HCT116 (cell line): Measurements from ENCODE around the gene TMEM44. TPM values are rescaled to one million over a fixed set of nuclear protein-coding genes. Genes with fewer than 3 reads are reported as not detected.
A peak's percentile ranks its signal among the peaks of the same experiment; 100 is the strongest.

ENCODE experiments used
- ATAC-seq: fragments of 200-7000 bp; cut with Tn5 transposase; 2 replicates; pipeline ENCODE4 v1.9.1; 2020; ENCODE audit warnings: mild to moderate bottlenecking, moderate library complexity
- BruUV-seq: library from RNA; stranded (reverse); fragments of 400-500 nt; replicated peaks from 2 replicates; lab custom pipeline; 2021; lab: Mats Ljungman, UMichigan
- CTCF ChIA-PET: fragments of 300-600 bp; sonication (Branson Sonifier 250); formaldehyde crosslinking; loops from one replicate; lab custom pipeline; 2021; ENCODE audit warnings: antibody characterized with exemption; lab: Charles Lee
- POLR2A ChIA-PET: fragments of 300-600, 350-600 bp; sonication (Branson Sonifier 250); formaldehyde crosslinking; loops from one replicate; lab custom pipeline; 2021; ENCODE audit warnings: antibody characterized with exemption; lab: Charles Lee
- RAD21 ChIA-PET, 2 experiments: fragments of 300-600 bp; sonication (Branson Sonifier 250); formaldehyde crosslinking; loops; one replicate each; lab custom pipeline; 2023; ENCODE audit warnings: low total read pairs in 2 of 2; ENCODE audit not compliant: uncharacterized antibody in 2 of 2, unreplicated experiment in 2 of 2, low non-redundant PET in 1 of 2; lab: Charles Lee
- DNase-seq: peaks from one replicate; pipeline ENCODE4 v3.0.0-alpha.2; 2010; ENCODE audit warnings: low read depth, low spot score
- H2AFZ ChIP-seq: fragments of 200-600 bp; shearing (Covaris generic), sonication (generic); 2 replicates; pipeline ENCODE4 v1.6.1; 2017; ENCODE audit warnings: low read depth, mixed run types, mixed read lengths, antibody characterized with exemption, low read length; ENCODE audit not compliant: poor library complexity, severe bottlenecking
- H3K27ac ChIP-seq: 2 replicates; pipeline ENCODE4 v1.5.1; 2012; ENCODE audit warnings: low read depth, low read length
- H3K27me3 ChIP-seq: fragments of 200-600 bp; sonication (generic); 2 replicates; pipeline ENCODE4 v1.6.1; 2016; ENCODE audit warnings: mixed run types, low read length, mixed read lengths; ENCODE audit not compliant: insufficient read depth
- H3K36me3 ChIP-seq, 2 experiments: fragments of 200-500 bp in 1 of 2; fragments of 200-600 bp in 1 of 2; sonication (Bioruptor generic) in 1 of 2; sonication (generic) in 1 of 2; 2 replicates each; pipeline versions ENCODE4 v1.5.1 to v1.6.1; 2014 to 2016; ENCODE audit warnings: low read length in 2 of 2, inconsistent platforms in 1 of 2, mixed read lengths in 1 of 2, mixed run types in 1 of 2; ENCODE audit not compliant: insufficient read depth in 2 of 2, control insufficient read depth in 1 of 2
- H3K4me1 ChIP-seq, 2 experiments: fragments of 200-600 bp in 1 of 2; sonication (generic) in 1 of 2; 2 replicates each; pipeline versions ENCODE4 v1.5.1 to v1.6.1; 2012 to 2017; ENCODE audit warnings: low read length in 2 of 2, inconsistent platforms in 1 of 2, mild to moderate bottlenecking in 1 of 2, mixed read lengths in 1 of 2, mixed run types in 1 of 2, moderate library complexity in 1 of 2; ENCODE audit not compliant: insufficient read depth in 2 of 2, control insufficient read depth in 1 of 2
- H3K4me2 ChIP-seq: fragments of 200-600 bp; sonication (generic); 2 replicates; pipeline ENCODE4 v1.6.1; 2017; ENCODE audit warnings: mixed run types, low read length, mixed read lengths
- H3K4me3 ChIP-seq, 2 experiments: fragments of 200-600 bp in 1 of 2; sonication (generic) in 1 of 2; replicated peaks in 1 of 2; 2 replicates each; pipeline ENCODE4 v1.5.1; 2011 to 2016; ENCODE audit warnings: low read length in 2 of 2, control low read depth in 1 of 2, low read depth in 1 of 2, mild to moderate bottlenecking in 1 of 2, mixed read lengths in 1 of 2, mixed run types in 1 of 2
- H3K79me2 ChIP-seq: fragments of 200-600 bp; sonication (generic); 2 replicates; pipeline ENCODE4 v1.6.1; 2017; ENCODE audit warnings: mild to moderate bottlenecking, mixed run types, low read length, moderate library complexity, mixed read lengths; ENCODE audit not compliant: insufficient read depth
- H3K9ac ChIP-seq: fragments of 200-600 bp; sonication (generic); 2 replicates; pipeline ENCODE4 v1.6.1; 2016; ENCODE audit warnings: low read length, mixed read lengths
- H3K9me2 ChIP-seq: fragments of 200-600 bp; sonication (generic), shearing (Covaris generic); 2 replicates; pipeline ENCODE4 v1.6.1; 2017; ENCODE audit warnings: mixed run types, mild to moderate bottlenecking, moderate library complexity; ENCODE audit not compliant: insufficient read depth
- H3K9me3 ChIP-seq, 2 experiments: fragments of 200-500 bp in 1 of 2; fragments of 200-600 bp in 1 of 2; sonication (Bioruptor generic) in 1 of 2; sonication (generic) in 1 of 2; 2 replicates each; pipeline ENCODE4 v1.6.1; 2014 to 2017; ENCODE audit warnings: low read length in 2 of 2, mixed read lengths in 2 of 2, inconsistent platforms in 1 of 2, low read depth in 1 of 2, mild to moderate bottlenecking in 1 of 2, mixed run types in 1 of 2, moderate library complexity in 1 of 2; ENCODE audit not compliant: control insufficient read depth in 1 of 2, insufficient read depth in 1 of 2
- H4K20me1 ChIP-seq: fragments of 200-600 bp; sonication (generic), shearing (Covaris generic); 2 replicates; pipeline ENCODE4 v1.6.1; 2017; ENCODE audit warnings: mixed run types, mild to moderate bottlenecking, moderate library complexity; ENCODE audit not compliant: insufficient read depth
- CBX3 ChIP-seq: IDR thresholded peaks from 2 replicates; pipeline ENCODE4 v1.6.1; 2012; ENCODE audit warnings: low read depth
- EGR1 ChIP-seq: IDR thresholded peaks from 2 replicates; pipeline ENCODE4 v1.6.1; 2012; ENCODE audit warnings: low read depth
- ELF1 ChIP-seq: IDR thresholded peaks from 2 replicates; pipeline ENCODE4 v1.6.1; 2012; ENCODE audit warnings: low read depth, borderline replicate concordance
- EZH2phosphoT487 ChIP-seq: fragments of 200-600 bp; IDR thresholded peaks from 2 replicates; pipeline ENCODE4 v1.6.1; 2018; ENCODE audit warnings: antibody characterized with exemption, borderline replicate concordance
- FOSL1 ChIP-seq: IDR thresholded peaks from 2 replicates; pipeline ENCODE4 v1.6.1; 2012; ENCODE audit warnings: low read depth
- JUND ChIP-seq: IDR thresholded peaks from 2 replicates; pipeline ENCODE4 v1.6.1; 2012
- SP1 ChIP-seq: IDR thresholded peaks from 2 replicates; pipeline ENCODE4 v1.6.1; 2012; ENCODE audit warnings: low read depth
- SRF ChIP-seq: IDR thresholded peaks from 2 replicates; pipeline ENCODE4 v1.6.1; 2012; ENCODE audit warnings: low read depth
- YY1 ChIP-seq: IDR thresholded peaks from 2 replicates; pipeline ENCODE4 v1.6.1; 2011; ENCODE audit warnings: low read length, low read depth, moderate library complexity, mild to moderate bottlenecking; ENCODE audit not compliant: insufficient replicate concordance; ENCODE audit errors: extremely low read depth
- ZFX ChIP-seq: fragments of 450-650 bp; IDR thresholded peaks from 2 replicates; pipeline ENCODE4 v1.6.1; 2017
- intact Hi-C: fragments of 100-400 bp; cut with micrococcal nuclease; formaldehyde crosslinking; loops from 2 replicates; pipeline ENCODE4 v1.10.0; 2022
- total RNA-seq: library from RNA; stranded (reverse); gene quantifications from one replicate; pipeline ENCODE4 v1.2.1, GENCODE V29; 2021; ENCODE audit not compliant: unreplicated experiment
- TF ChIP-seq, protein P1 (sequence below), 3 experiments: fragments of 200-600 bp in 1 of 3; sonication (generic) in 1 of 3; IDR thresholded peaks in 2 of 3; conservative IDR thresholded peaks in 1 of 3; 2 replicates each; pipeline ENCODE4 v1.5.1; 2012 to 2017; ENCODE audit warnings: low read depth in 2 of 3, low read length in 2 of 3, antibody characterized with exemption in 1 of 3, borderline replicate concordance in 1 of 3, control low read depth in 1 of 3, mild to moderate bottlenecking in 1 of 3, mixed read lengths in 1 of 3, mixed run types in 1 of 3, moderate library complexity in 1 of 3; ENCODE audit not compliant: insufficient read depth in 1 of 3
- TF ChIP-seq, protein P2 (sequence below): IDR thresholded peaks from 2 replicates; pipeline ENCODE4 v1.6.1; 2012
- TF ChIP-seq, protein P3 (sequence below): IDR thresholded peaks from 2 replicates; pipeline ENCODE4 v1.6.1; 2012

TMEM44 gene
- total RNA-seq, 1 experiment from 2014 or later = 30.3 TPM

DNA sequence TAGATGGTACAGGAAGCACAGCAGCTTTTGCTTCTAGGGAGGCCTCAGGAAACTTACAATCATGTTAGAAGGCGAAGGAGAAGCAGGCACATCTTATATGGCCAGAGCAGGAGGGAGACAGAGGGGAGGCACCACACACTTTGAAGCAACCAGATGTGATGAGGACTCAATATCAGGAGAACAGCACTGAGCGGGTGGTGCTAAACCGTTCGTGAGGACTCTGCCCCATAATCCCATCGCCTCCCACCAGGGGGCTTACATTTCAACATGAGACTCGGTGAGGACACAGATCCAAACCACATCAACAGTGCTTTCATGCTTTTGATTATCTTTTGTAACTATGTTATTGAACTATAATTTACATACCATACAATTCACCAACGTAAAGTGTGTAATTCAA is 7.6 kb upstream of the TMEM44 start:
- H2AFZ ChIP-seq = no peak overlapping the region
- no peak overlapping the region for H3K27ac ChIP-seq
- TF ChIP-seq, protein P1, sequence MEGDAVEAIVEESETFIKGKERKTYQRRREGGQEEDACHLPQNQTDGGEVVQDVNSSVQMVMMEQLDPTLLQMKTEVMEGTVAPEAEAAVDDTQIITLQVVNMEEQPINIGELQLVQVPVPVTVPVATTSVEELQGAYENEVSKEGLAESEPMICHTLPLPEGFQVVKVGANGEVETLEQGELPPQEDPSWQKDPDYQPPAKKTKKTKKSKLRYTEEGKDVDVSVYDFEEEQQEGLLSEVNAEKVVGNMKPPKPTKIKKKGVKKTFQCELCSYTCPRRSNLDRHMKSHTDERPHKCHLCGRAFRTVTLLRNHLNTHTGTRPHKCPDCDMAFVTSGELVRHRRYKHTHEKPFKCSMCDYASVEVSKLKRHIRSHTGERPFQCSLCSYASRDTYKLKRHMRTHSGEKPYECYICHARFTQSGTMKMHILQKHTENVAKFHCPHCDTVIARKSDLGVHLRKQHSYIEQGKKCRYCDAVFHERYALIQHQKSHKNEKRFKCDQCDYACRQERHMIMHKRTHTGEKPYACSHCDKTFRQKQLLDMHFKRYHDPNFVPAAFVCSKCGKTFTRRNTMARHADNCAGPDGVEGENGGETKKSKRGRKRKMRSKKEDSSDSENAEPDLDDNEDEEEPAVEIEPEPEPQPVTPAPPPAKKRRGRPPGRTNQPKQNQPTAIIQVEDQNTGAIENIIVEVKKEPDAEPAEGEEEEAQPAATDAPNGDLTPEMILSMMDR (IDR thresholded peaks at IDR 0.05 in 2 of 3, conservative IDR thresholded peaks at IDR 0.05 in 1 of 3; ENCODE audit: borderline replicate concordance in 1 of 3, insufficient read depth in 1 of 3, low read depth in 2 of 3, low read length in 2 of 3) = peak in 2 of 3 experiments; percentile 45 to 46; a peak in 4 of 6 replicates
- TF ChIP-seq YY1 = no peak
- TF ChIP-seq, all 23 proteins: peak for 1
- BruUV-seq = TSS peak; percentile 61
- POLR2A ChIA-PET = no interaction called here
- intact Hi-C loops = no loop called here
- Histone ChIP-seq H3K4me3 (no peak overlapping the region), H3K27me3 (no peaks in the 10 kb centered on the region), H3K4me2 (no peak overlapping the region), H3K36me3 (peaks cover 26 to 48% of the 10 kb centered on the region in 2 experiments; a peak in 3 of 4 replicates), H4K20me1 (no peaks in the 10 kb centered on the region), H3K9me2 (no peaks in the 10 kb centered on the region), H3K9ac (no peak overlapping the region), H3K4me1 (peaks cover 0 to 4% of the 10 kb centered on the region in 2 experiments; a peak in 1 of 4 replicates), H3K9me3 (no peaks in the 10 kb centered on the region), H3K79me2 (no peaks in the 10 kb centered on the region; the same call in 1 of the 2 replicates)
- DNase-seq (peak; percentile 8), ATAC-seq (peak; percentile 77)
- CTCF ChIA-PET = no interaction called here
- RAD21 ChIA-PET = no interaction called here

DNA sequence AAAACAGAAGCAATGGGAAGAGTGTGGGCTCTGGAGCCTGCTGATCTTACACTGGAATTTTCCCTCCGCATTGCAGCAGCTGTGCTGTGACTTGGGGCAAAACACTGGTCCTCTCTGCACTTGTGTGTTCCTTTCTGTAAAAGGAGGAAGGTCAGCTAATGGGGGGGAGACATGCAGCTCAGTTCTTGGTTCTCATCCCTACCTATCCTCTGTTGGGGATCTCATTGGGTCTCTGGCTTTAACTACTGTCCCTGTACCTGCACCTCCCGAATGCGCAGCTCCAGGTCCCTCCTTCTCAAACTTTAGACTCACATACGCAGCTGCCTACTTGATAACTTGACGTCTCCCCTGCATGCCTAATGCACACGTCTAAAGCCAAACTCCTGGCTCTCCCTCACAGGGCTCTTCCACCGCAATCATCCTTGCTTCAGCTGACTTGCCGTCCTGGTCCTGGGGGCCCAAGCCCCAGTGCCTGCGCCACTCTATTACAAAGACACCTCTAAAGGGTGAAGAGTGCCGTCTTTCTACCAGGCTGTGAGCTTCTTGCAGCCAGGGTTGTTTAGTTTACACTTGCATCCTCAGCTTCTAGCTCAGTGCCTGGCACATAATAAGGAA is 5.9 kb upstream of the TMEM44 start:
- no peak for ATAC-seq
- no peaks in the 10 kb centered on the region for H4K20me1 ChIP-seq
- intact Hi-C loops = no loop called here
- no peaks in the 10 kb centered on the region for H3K27me3 ChIP-seq
- no peak overlapping the region for H3K27ac ChIP-seq
- RAD21 ChIA-PET = no interaction called here
- H3K4me1 ChIP-seq = peaks cover 0 to 4% of the 10 kb centered on the region in 2 experiments; a peak in 1 of 4 replicates
- H3K9me2 ChIP-seq = no peaks in the 10 kb centered on the region
- BruUV-seq = no TSS peak
- no peak overlapping the region for H3K9ac ChIP-seq
- no peak overlapping the region for H3K4me3 ChIP-seq
- DNase-seq = no peak
- no peaks in the 10 kb centered on the region; the same call in 1 of the 2 replicates for H3K79me2 ChIP-seq
- CTCF ChIA-PET = no interaction called here
- H2AFZ ChIP-seq = no peak overlapping the region
- H3K36me3 ChIP-seq = peaks cover 12 to 34% of the 10 kb centered on the region in 2 experiments; a peak in 3 of 4 replicates
- H3K4me2 ChIP-seq = no peak overlapping the region
- POLR2A ChIA-PET = no interaction called here
- H3K9me3 ChIP-seq = no peaks in the 10 kb centered on the region
- TF ChIP-seq SRF (no peak), YY1 (no peak), SP1 (no peak), FOSL1 (no peak), EZH2phosphoT487 (no peak), JUND (no peak), CBX3 (no peak), EGR1 (no peak), ELF1 (no peak), ZFX (no peak)
- TF ChIP-seq, protein P2, sequence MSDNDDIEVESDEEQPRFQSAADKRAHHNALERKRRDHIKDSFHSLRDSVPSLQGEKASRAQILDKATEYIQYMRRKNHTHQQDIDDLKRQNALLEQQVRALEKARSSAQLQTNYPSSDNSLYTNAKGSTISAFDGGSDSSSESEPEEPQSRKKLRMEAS = no peak
- TF ChIP-seq, protein P3, sequence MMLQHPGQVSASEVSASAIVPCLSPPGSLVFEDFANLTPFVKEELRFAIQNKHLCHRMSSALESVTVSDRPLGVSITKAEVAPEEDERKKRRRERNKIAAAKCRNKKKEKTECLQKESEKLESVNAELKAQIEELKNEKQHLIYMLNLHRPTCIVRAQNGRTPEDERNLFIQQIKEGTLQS = no peak
- TF ChIP-seq, protein P1 (IDR thresholded peaks at IDR 0.05 in 2 of 3, conservative IDR thresholded peaks at IDR 0.05 in 1 of 3; ENCODE audit: borderline replicate concordance in 1 of 3, insufficient read depth in 1 of 3, low read depth in 2 of 3, low read length in 2 of 3) = no peak
